ENCODE results near the gene MDM2. TPM values are rescaled to one million over a fixed set of nuclear protein-coding genes. Genes with fewer than 3 reads are reported as not detected.
A peak's percentile ranks its signal among the peaks of the same experiment; 100 is the strongest.
"Not testable (repeated sequence)": the region's sequence is repeated elsewhere in the genome, so short reads cannot be mapped to it uniquely, and the experiment has no call there.

MDM2 gene
- total and polyA plus RNA-seq, 9 donors, result 27.5 to 61.8 (median 43.5) TPM

DNA sequence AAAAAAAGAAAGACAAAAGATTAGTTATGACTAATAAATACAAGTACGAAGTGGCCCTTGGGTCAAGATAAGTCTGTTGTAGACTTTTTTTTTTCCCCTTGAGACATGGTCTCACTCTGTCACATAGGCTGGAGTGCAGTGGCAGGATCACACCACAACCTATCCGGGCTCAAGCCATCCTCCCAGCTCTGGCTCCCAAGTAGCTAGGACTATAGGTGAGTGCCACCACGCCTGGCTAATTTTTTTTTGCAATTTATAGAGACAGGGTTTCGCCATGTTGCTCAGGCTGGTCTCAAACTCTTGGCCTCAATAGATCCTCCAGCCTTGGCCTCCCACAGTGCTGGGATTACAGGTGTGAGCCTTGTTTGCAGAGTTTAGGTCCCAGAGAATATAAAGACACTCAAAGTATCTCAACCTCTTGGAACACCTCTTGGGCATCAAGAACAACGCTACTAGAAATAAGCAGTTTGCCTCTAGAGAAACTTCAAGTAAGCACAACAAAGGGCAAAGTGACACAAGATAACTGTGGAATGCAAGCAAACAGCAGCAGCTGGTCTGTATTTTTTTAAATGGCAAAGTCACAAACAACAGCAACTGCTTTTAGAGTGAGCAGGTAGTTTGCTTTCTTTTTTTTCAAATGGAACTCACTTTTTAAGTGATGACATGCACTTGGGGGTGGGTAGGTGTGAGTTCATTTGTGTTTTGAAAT, 3.9 kb upstream of the MDM2 start:
- H3K27ac ChIP-seq (ENCODE audit: low read length), result no peak overlapping the region
- H3K4me1 ChIP-seq (ENCODE audit: control insufficient read depth, insufficient read depth, low read length), result peaks cover 3% of the 10 kb centered on the region
- no peaks in the 10 kb centered on the region for H3K36me3 ChIP-seq (ENCODE audit: control insufficient read depth, insufficient read depth, low read length)
- no peaks in the 10 kb centered on the region for H3K27me3 ChIP-seq (ENCODE audit: control insufficient read depth, insufficient read depth, low read length)
- no peaks in the 10 kb centered on the region for H3K9me3 ChIP-seq (replicated peaks; ENCODE audit: control insufficient read depth, low read depth, low read length)
- H3K4me3 ChIP-seq (ENCODE audit: low read length), result no peak overlapping the region
- WGBS (ENCODE audit: insufficient coverage), result 90% methylated on average over 2 of the region's 5 CpGs
- no peak for DNase-seq

- Histone ChIP-seq H3K4me1 (ENCODE audit: control insufficient read depth, insufficient read depth, low read length) (peaks cover 3% of the 10 kb centered on the region), H3K27me3 (ENCODE audit: control insufficient read depth, insufficient read depth, low read length) (no peaks in the 10 kb centered on the region), H3K36me3 (ENCODE audit: control insufficient read depth, insufficient read depth, low read length) (peaks cover 2% of the 10 kb centered on the region), H3K9me3 (replicated peaks; ENCODE audit: control insufficient read depth, low read depth, low read length) (no peaks in the 10 kb centered on the region), H3K27ac (ENCODE audit: low read length) (no peak overlapping the region), H3K4me3 (ENCODE audit: low read length) (no peak overlapping the region)
- DNase-seq, result no peak
- WGBS (ENCODE audit: insufficient coverage), result 71% methylated on average over 27 of the region's 32 CpGs
These were observed 3.1 kb upstream of the MDM2 start for GRCh38 chr12:68804657-68805591.

GRCh38 chr12:68805592-68806120, 2.3 kb upstream of the MDM2 start:
- H3K9me3 ChIP-seq (replicated peaks; ENCODE audit: control insufficient read depth, low read depth, low read length), result no peaks in the 10 kb centered on the region
- H3K4me3 ChIP-seq (ENCODE audit: low read length), result no peak overlapping the region
- no peak for DNase-seq
- H3K27ac ChIP-seq (ENCODE audit: low read length), result no peak overlapping the region
- H3K4me1 ChIP-seq (ENCODE audit: control insufficient read depth, insufficient read depth, low read length), result peaks cover 3% of the 10 kb centered on the region
- H3K36me3 ChIP-seq (ENCODE audit: control insufficient read depth, insufficient read depth, low read length), result peaks cover 4% of the 10 kb centered on the region
- 60% methylated on average over 1 of the region's 7 CpGs for WGBS (ENCODE audit: insufficient coverage)
- H3K27me3 ChIP-seq (ENCODE audit: control insufficient read depth, insufficient read depth, low read length), result no peaks in the 10 kb centered on the region

GRCh38 chr12:68806488-68807237, 1.3 kb upstream of the MDM2 start:
- no peak overlapping the region for H3K4me3 ChIP-seq (ENCODE audit: low read length)
- no peak overlapping the region for H3K27ac ChIP-seq (ENCODE audit: low read length)
- WGBS (ENCODE audit: insufficient coverage), result no CpG with 5 or more reads among the region's 18 CpGs
- H3K27me3 ChIP-seq (ENCODE audit: control insufficient read depth, insufficient read depth, low read length), result no peaks in the 10 kb centered on the region
- no peak for DNase-seq
- H3K36me3 ChIP-seq (ENCODE audit: control insufficient read depth, insufficient read depth, low read length), result peaks cover 5% of the 10 kb centered on the region
- H3K9me3 ChIP-seq (replicated peaks; ENCODE audit: control insufficient read depth, low read depth, low read length), result no peaks in the 10 kb centered on the region
- peaks cover 3% of the 10 kb centered on the region for H3K4me1 ChIP-seq (ENCODE audit: control insufficient read depth, insufficient read depth, low read length)

- H3K27me3 ChIP-seq (ENCODE audit: control insufficient read depth, insufficient read depth, low read length); H3K36me3 ChIP-seq (ENCODE audit: control insufficient read depth, insufficient read depth, low read length); H3K4me1 ChIP-seq (ENCODE audit: control insufficient read depth, insufficient read depth, low read length); H3K9me3 ChIP-seq (replicated peaks; ENCODE audit: control insufficient read depth, low read depth, low read length); DNase-seq: not testable (repeated sequence)
- WGBS (ENCODE audit: insufficient coverage), result 22% methylated on average over 10 of the region's 10 CpGs
- Histone ChIP-seq H3K27ac (ENCODE audit: low read length) (peak overlapping the region; percentile 99), H3K4me3 (ENCODE audit: low read length) (peak overlapping the region; percentile 99)
These were observed 752 bp upstream of the MDM2 start for GRCh38 chr12:68807274-68807575.

GRCh38 chr12:68808388-68809189, 612 bp downstream of the MDM2 start:
- peak overlapping the region; percentile 99 for H3K27ac ChIP-seq (ENCODE audit: low read length)
- no peaks in the 10 kb centered on the region for H3K27me3 ChIP-seq (ENCODE audit: control insufficient read depth, insufficient read depth, low read length)
- peaks cover 3% of the 10 kb centered on the region for H3K4me1 ChIP-seq (ENCODE audit: control insufficient read depth, insufficient read depth, low read length)
- H3K36me3 ChIP-seq (ENCODE audit: control insufficient read depth, insufficient read depth, low read length), result peaks cover 16% of the 10 kb centered on the region
- H3K4me3 ChIP-seq (ENCODE audit: low read length), result peak overlapping the region; percentile 99
- no peaks in the 10 kb centered on the region for H3K9me3 ChIP-seq (replicated peaks; ENCODE audit: control insufficient read depth, low read depth, low read length)
- under 1% methylated on average over 45 of the region's 61 CpGs for WGBS (ENCODE audit: insufficient coverage)
- peak; percentile 95 for DNase-seq

DNA sequence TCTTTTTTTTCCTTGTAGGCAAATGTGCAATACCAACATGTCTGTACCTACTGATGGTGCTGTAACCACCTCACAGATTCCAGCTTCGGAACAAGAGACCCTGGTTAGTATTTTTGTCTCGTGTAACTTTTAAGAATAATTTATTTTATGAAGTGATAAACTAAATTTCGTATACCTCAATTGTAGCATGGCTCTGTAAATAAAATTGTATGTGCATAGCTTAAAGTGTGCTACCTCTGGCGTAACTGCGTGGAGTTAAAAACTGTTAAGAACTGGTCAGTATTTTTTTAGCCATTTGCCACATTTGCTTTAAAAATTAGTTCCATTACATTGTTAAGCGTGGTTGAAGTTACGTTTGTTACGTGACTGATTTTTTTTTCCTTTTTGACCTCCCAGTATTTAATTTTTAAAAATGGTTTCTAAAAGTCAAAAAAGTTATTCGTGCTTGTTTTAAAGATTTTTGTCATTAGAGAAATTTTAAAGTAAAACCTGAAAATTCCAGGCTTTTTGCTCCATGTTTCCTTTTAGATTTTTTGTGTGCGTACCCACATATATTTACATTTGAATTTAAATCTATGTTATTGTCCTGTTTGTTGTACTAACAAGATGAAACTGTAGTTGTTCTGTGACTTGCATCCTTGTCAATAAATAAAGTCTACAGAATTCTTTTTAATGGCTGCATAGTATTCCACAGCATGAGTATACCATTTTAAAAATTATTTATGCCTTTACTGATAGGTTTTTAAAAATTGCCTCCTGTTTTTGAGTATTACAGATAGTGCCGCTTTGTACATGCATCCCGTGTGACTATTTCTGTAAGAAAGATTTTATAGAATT, 1.4 kb downstream of the MDM2 start:
- WGBS (ENCODE audit: insufficient coverage), result no CpG with 5 or more reads among the region's 12 CpGs
- peaks cover 22% of the 10 kb centered on the region for H3K36me3 ChIP-seq (ENCODE audit: control insufficient read depth, insufficient read depth, low read length)
- H3K27me3 ChIP-seq (ENCODE audit: control insufficient read depth, insufficient read depth, low read length), result no peaks in the 10 kb centered on the region
- peaks cover 3% of the 10 kb centered on the region for H3K4me1 ChIP-seq (ENCODE audit: control insufficient read depth, insufficient read depth, low read length)
- DNase-seq, result no peak
- H3K27ac ChIP-seq (ENCODE audit: low read length), result peak overlapping the region; percentile 99
- no peaks in the 10 kb centered on the region for H3K9me3 ChIP-seq (replicated peaks; ENCODE audit: control insufficient read depth, low read depth, low read length)
- H3K4me3 ChIP-seq (ENCODE audit: low read length), result peak overlapping the region; percentile 99

GRCh38 chr12:68810027-68810389, 2.0 kb downstream of the MDM2 start:
- not testable (repeated sequence) for H3K9me3 ChIP-seq (replicated peaks; ENCODE audit: control insufficient read depth, low read depth, low read length); H3K4me1 ChIP-seq (ENCODE audit: control insufficient read depth, insufficient read depth, low read length); DNase-seq; H3K27ac ChIP-seq (ENCODE audit: low read length); H3K27me3 ChIP-seq (ENCODE audit: control insufficient read depth, insufficient read depth, low read length); H3K4me3 ChIP-seq (ENCODE audit: low read length)
- peaks cover 27% of the 10 kb centered on the region for H3K36me3 ChIP-seq (ENCODE audit: control insufficient read depth, insufficient read depth, low read length)
- 95% methylated on average over 3 of the region's 13 CpGs for WGBS (ENCODE audit: insufficient coverage)

DNA sequence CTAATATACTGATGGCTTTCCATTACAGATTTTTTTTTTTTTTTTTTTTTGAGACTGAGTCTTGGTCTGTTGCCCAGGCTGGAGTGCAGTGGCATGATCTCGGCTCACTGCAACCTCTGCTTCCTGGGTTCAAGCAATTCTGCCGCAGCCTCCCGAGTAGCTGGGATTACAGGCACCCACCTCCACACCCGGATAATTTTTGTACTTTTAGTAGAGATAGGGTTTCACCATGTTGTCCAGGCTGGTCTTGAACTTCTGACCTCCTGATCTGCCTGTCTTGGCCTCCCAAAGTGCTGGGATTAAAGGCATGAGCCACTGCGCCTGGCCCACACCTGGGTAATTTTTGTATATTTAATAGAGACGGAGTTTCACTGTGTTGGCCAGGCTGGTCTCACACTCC, 3.6 kb downstream of the MDM2 start:
- not testable (repeated sequence) for DNase-seq; H3K4me1 ChIP-seq (ENCODE audit: control insufficient read depth, insufficient read depth, low read length); H3K27me3 ChIP-seq (ENCODE audit: control insufficient read depth, insufficient read depth, low read length); H3K9me3 ChIP-seq (replicated peaks; ENCODE audit: control insufficient read depth, low read depth, low read length); H3K27ac ChIP-seq (ENCODE audit: low read length); H3K4me3 ChIP-seq (ENCODE audit: low read length)
- WGBS (ENCODE audit: insufficient coverage), result 70% methylated on average over 2 of the region's 6 CpGs
- peaks cover 36% of the 10 kb centered on the region for H3K36me3 ChIP-seq (ENCODE audit: control insufficient read depth, insufficient read depth, low read length)

Data from muscle of leg (tissue), 11 donors.